LHCN-M2 (cell line): Measurements from ENCODE around the gene CCDC28B. TPM values are rescaled to one million over a fixed set of nuclear protein-coding genes. Genes with fewer than 3 reads are reported as not detected.

Experiments used
- DNase-seq: peaks from one replicate; pipeline ENCODE4 v3.0.0-alpha.2; 2012; ENCODE audit warnings: low read depth
- total RNA-seq: library from RNA; depleted of rRNA; stranded (reverse); fragments of >200 nt; gene quantifications from 2 replicates; pipeline ENCODE4 v1.2.3, GENCODE V29; 2014

The CCDC28B gene
- total RNA-seq, 1 experiment from 2014 or later, result 10.8 TPM

DNA sequence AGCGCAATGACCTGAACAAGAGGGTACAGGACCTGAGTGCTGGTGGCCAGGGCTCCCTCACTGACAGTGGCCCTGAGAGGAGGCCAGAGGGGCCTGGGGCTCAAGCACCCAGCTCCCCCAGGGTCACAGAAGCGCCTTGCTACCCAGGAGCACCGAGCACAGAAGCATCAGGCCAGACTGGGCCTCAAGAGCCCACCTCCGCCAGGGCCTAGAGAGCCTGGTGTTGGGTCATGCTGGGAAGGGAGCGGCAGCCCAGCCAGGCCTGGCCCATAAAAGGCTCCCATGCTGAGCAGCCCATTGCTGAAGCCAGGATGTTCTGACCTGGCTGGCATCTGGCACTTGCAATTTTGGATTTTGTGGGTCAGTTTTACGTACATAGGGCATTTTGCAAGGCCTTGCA is 5.4 kb upstream of the CCDC28B start:
- no peak for DNase-seq

DNA sequence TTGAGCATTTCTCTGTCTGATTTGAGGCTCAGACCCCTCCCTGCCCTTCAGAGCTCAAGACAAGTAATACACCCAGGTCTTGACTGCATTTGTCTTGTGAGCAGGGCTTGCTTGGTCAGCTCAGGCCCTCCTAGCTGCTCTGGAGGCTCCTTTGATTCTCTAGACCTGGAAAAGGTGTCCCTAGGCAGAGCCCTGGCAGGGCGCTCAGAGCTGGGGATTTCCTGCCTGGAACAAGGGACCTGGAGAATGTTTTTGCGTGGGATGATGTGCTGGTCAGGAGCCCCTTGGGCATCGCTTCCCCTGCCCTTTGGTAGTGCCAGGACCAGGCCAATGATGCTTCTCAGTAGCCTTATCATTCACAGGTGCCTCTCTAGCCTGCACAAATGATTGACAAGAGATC is 4.9 kb upstream of the CCDC28B start:
- DNase-seq, result no peak

DNA sequence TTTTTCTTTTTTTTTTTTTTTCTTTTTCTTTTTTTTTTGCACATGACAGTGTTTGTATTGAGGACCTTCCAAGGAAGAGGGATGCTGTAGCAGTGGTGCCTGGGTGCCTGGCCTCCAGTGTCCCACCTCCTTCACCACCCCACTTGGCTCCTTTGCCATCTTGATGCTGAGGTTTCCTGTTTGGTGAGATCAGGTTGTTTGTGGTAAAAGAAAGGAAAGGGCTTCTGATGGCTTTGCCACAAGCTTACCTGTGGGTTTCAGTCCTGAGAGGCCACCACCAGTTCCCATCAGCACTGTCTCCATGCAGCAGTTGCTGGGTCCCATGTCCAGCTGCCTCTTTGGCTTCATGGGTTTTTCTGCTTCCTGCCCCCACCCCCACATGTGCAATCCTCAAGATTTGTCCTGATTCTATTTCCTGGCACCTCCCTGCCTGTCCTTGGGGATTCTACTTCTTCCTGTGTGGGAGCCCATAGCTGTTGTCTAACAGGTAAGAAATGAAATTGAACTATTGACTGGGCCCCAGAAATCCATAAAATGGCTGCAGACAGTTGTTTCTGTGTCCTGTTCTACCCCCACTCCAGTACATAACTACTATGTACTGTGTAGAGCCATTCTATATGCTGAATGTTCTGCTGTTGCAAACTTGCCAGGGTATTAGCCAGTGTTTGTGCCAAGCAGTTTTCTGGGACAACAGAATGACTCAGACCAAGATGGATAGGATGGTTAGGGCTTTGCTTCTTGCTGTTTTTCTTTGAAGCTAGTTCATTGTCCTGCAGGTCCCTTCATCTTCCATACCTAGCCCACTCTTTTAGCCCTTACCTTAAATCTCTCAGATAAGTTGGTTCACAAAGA is 4.2 kb upstream of the CCDC28B start:
- no peak for DNase-seq

DNA sequence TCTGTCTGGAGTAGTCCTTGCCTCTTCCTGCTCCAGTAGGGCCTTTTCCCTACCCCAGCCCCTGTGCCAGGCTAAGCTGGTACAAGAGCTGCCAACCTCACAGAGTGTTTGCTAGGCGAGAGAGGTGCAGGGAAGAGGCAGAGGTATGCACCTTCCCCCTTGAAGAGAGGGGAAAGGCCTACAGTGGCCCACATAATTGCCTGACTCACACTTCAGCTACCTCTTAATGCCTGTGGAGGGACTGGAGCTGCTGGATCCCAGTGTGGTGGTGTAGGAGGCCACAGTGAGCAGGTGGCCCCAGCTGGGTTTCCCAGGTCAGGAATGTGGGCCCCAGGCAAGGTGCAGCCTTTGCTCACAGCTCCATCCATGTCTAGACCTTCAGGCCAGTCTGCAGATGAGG is 3.3 kb upstream of the CCDC28B start:
- DNase-seq, result no peak

DNA sequence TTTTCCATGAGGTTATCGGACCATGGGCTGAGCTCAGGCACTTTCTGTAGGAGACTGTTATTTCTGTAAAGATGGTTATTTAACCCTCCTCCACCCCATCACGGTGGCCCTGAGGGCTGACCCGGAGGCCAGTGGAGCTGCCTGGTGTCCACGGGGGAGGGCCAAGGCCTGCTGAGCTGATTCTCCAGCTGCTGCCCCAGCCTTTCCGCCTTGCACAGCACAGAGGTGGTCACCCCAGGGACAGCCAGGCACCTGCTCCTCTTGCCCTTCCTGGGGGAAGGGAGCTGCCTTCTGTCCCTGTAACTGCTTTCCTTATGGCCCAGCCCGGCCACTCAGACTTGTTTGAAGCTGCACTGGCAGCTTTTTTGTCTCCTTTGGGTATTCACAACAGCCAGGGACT is 2.6 kb upstream of the CCDC28B start:
- DNase-seq, result no peak

DNA sequence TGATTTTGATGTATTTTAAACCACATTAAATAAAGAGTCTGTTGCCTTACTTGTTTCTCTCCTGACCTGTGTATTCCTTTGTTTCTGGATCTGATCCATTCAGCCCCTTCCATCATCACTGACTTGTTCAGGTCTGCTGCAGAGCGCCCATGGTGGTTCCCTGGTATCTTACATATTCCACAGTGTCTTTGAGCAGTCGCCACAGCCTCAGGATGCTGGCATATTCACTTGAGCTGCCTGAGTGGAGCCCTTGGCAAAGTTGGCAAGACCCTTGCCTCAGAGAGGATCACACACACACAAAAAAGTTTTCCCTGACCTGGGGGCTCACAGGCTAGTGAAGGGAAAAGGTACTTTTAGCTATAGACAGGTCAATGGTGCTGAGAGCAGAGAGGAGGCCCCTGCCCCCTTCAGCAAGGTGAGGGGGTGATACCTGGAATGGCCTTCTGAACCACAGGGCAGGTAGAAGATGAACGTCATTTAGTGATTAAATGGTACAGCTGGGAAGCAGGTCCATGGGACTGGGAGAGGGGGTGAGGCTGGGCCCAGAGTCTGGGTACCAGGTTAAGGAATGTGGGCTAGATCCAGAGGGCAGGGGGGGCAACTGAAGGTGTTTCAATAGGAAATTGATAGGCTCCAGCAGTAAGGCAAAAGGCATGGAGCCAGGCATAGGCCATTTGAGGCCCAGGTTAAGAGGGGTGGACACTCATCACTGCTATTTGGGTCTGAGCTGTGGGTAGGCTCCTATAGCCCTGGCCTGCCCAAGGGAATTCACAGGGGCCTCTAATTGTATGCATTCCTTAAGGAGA is 2.0 kb upstream of the CCDC28B start:
- DNase-seq, result no peak

DNA sequence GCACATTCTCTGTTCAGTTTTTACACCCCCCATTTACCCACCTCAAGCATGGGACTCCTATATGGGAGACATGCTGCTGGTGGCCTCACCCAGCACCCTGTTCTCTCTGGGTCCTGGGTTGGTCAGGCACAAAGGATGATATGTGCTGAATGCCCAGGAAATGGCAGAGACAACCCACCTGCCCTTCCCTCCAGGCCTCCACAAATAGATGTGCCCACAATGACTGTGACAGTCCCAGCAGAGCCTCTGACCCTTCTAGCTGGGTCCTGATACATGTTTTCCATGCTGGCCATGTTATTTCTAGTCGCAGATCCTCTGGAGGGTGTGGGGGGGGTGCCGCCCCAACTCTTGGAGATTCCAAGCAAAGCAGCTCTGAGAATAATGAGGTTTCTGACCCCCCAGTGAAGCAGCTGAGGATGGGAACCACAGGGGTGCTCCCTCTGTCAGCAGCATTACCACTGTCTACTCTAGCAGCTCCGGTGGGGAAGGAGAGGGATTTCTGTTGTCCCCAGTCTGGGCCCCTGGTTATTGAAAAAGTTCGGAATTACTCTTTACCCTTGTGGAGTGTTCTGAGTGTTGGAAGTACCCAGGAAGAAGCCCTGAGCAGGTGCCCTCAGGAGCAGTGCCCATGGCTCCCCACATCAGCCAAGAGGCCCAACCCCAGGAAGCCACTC is 1.2 kb upstream of the CCDC28B start:
- no peak for DNase-seq

DNA sequence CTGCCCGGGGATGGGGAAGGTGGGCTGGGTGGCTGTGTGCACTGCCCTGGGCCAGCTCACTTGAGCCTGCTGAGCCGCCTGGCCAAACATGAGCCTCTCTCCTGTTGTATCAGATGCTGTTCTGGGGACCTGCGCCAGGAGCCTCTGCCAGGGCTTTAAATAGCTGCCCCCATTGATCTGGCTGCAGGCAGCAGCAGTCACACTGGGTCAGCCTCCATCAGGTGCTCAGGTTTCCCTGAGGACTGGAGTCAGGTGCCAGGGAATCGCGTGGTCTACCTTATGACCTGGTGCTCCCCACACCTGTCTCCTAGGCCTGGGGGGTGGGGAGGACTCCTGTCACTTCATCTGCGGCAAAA is 700 bp upstream of the CCDC28B start:
- DNase-seq, result no peak

DNA sequence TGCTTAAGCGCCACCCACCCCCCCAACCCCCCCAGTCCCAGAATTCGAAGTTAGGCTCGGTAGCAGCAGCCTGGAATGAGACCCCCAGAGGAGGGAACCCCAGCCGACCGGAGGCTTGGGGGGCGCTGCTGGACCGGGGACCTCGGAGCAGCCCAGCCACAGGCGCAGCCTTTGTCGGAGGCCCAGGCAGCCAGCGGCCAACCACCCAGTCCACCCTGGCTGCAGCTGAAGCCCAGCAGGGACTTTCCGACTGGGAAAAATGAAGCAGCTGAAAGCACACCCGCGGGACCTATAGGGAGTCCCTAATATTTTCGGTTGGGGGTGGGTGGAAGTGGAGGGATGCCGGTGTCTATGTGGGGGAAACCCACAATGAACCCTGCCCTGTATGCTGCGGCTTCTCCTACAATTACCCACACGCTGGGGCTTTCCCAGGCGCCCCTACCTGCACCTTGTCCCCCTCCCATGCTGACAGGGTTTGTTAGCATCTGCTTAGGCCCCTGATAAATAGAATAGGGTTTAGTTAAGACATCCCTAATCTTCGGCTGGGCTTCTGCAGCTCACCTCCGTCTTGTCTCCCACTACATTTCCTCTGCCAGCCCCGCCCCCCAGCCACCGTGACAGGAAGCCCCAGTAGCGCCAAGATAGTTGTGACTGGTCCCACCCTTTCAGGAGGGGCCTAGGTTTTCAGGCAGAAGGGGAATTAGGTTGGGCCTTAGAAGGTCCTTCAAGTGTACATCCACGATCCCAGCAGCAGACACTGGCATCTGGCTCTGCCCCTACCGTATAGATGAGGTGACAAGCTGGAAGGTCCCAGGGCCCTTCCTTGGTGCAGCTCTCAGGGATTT is 838 bp downstream of the CCDC28B start:
- DNase-seq, result peak; percentile 53

DNA sequence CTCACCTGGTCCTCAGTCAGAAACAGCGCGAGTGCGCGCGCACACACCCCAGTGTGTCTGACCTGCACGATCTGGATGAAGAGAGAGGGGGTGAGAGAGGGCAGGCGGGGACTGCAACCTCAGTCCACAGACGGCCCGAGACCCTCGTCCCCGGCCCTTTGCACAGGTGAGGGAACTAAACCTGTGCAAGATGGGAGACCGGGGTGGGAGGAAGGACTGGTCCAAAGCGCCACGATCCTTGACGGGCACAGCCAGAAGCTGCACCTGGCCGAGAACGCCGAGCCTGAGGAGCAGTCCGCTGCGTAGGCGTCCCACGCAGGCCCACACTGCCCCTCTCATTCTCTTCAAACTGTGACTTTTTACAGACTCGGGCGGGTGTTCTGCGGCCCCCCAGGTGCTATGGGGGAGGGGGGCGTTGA is 4.6 kb downstream of the CCDC28B start:
- DNase-seq, result no peak

DNA sequence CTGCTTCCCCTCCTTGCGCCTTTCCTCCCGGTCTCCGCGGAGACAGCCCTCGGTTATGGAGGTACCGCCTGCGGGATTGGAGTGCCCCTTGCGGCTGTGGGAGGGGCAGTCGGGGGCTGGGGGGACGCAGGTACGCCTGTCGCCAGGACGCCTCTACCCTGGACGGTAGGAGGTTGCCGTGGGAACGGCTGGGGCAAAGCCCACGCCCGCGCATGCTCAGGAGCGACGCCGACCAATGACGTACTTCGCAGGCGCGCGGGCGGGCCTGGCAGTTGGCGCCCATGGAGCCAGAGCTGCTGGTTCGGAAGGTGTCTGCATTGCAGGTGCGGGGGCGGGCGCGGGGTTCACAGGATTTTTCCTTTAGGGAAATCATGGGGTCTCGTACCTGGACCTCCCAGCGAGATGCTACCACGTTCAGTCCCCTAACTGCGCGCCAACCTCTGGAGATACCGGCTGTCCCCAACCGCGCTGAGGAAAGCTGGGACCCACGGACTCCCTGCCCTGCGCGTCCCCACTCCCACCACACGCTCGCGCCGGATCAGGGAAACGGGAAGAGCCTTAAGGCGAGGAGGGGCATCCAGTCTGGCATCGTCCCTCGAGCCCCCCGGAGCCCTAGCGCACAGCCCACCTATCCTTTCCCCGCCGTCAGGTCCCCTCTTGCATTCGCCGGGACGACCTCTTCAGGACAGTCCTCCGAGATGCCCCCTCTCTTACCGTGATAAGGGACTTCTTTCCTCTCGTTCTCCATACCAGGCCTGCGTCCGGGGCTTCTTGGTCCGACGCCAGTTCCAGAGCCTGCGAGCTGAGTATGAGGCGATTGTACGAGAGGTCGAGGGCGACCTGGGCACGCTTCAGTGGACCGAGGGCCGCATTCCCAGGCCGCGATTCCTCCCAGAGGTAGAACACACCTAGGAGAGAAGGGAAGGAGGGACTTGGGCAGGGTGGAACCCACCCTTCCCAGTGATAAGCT is 5.3 kb downstream of the CCDC28B start, which contains the start of gene IQCC:
TSS of gene IQCC (plus strand) at position 271 of the 970 bp plus-strand sequence. CDS start at position 282, 11 bp downstream.
- peak; percentile 72 for DNase-seq

DNA sequence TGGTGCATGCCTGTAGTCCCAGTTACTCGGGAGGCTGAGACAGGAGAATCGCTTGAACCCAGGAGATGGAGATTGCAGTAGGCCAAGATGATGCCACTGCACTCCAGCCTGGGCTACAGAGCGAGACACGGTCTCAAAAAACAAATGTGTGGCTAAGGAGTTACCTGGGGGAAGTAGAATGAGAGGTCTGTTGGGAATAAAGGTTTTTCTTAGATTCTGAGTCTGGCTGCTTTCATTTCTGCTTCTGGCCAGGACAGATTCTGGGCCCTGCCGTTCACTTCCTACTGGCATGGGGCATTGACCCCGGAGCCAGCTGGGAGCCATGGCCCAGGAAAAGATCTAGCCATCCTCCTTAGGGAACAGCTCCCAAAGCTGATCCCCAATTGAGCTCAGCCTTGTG is 8.1 kb downstream of the CCDC28B start:
- no peak for DNase-seq

DNA sequence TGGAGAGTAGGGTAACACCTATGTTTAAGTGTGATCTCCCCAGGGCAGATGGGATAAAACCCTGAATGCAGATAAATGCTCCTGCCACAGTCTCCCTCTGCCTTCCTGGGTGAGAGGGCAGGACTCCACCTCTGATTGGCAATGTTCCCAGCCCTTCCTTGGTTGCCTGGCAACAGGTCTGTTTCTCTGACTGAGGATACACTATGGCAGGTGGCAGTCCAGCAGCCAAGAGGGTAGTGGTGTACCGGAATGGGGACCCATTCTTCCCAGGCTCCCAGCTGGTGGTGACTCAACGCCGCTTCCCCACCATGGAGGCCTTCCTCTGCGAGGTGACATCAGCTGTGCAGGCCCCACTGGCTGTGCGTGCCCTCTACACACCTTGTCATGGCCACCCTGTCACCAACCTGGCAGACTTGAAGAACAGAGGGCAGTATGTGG is 8.5 kb downstream of the CCDC28B start, which contains the start of gene DCDC2B:
TSS of gene DCDC2B (plus strand) at position 199 of the 438 bp plus-strand sequence. CDS start at position 204, 5 bp downstream.
- DNase-seq, result peak; percentile 94

DNA sequence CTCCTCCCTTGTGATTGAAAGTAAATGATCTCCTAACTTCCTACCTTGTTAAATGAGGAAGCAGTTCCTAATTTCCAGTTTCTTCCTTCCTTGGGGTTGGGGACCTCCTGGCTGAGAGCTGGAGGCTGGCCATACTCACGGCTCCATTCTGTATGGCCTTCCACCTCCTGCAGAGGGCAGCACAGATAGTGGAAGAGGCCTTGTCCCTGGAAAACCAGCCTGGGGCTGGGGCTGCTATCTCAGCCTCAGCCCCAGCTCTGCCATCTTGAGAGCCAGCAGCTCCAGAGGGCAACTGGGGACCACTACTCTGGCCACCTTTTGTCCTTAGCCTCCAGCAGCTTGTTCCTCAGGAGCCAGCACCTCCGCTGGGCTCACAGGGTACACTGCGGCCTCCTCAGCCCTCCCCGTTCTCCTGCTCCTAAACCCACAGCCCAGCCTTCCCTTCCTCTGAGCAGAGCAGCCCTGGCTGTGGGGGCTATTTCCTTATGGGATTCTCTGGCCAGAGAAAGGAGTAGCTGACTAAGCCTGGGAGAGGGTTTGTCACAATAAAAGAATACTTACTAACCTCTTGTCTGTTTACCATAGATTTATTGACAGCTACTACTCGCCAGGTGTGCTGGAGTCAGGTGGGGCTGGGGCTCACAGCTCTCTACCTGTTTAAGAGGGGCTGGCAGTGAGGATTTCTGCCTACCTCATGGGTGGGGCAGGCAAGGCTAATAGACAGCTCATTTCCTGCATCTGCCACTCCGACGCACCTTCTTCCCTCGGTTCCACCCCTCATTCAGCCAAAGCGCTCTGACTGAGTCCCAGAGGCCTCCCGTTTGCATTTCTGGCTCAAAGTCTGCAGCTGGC is 15.5 kb downstream of the CCDC28B start:
- peak; percentile 58 for DNase-seq

DNA sequence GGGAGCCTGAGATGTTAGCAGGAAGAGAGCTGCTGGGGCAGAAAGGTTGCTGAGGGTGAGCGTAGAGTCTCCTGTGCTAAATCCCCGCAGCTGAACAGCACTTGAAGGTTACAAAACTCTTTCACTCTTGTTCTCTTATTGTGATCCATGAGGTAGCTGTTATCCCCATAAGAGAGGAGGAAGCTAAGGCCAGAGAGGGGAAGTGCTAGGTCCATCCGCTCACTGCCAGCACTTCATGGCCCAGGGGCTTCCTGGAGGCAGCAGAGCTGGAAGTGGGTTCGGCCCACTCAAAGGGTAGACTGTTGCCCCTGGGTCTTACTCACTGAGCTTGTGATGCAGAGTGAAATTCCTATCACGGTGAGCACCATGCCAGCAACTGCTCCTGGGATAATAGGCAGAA is 16.2 kb downstream of the CCDC28B start:
- DNase-seq, result no peak

DNA sequence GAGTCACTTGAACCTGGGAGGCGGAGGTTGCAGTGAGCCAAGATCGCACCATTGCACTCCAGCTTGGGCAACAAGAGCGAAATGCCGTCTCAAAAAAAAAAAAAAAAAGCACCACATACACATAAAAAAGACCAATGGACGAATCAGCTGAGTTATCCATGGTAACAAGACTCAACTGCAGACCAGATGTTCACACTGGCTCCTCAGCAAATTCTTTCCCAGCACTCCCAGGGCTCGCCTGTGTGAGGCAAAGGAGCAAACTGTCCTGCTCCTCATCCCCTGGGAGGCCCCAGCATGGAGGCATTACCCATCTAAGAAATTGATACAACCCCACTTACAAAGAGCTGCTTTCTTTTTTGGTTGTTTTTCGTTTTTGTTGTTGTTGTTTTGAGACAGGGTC is 18.6 kb downstream of the CCDC28B start:
- no peak for DNase-seq

DNA sequence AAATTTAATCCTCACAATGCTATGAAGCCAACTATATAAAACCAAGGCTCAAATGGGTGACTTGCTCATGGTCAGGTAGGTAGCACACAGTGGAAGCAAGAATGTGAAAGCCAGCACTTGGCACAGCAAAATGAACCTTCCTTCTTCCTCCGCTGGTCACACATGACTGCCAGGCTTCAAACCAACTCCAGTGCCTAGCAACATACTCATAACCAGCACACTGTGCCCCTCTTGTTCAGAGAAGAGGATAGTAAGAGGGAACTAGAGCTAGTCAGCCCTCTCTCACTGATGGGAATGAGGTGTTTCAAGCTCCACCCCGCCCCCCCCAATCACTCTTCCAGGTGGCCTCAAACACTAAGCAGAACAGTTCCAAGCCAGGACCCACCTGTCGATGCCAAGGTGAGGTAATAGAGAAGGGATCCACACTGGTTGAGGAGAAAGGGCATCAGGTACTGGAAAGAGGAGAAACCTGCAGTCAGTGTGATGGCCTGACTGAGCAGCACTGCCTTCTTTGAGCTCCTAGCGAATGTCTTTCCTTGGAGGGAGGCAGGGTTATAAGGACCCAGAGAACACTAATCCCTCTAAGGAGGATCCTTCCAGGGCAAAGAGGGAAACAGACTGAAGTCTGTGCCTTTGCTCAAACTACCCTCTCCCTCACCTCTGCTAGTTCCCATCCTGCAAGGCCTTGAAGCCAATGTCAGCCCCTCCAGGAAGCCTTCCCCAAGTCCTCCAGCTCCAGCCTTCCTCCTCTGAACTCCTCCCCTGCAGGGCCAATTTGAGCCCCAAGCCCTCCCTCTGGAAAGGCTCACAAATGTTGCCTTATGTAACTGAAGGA is 20.6 kb downstream of the CCDC28B start:
- DNase-seq, result no peak

DNA sequence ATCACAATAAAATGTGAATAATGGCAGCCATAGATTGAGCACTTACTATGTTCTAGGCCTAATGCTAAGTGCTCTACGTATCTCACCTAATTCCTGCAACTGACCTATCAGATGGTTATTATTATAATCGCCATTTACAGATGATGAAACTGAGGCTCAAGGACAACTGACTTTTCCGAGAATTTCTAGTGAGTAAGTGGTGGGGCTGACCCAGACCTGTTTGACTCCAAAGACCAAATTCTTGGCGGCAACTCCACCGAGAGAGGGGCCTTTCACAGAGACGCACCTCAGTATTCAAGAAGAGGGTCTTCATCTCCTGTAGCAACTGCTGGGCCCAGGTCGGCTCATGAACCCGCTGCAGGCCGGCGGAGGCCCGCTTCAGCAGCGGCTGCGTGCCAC is 21.2 kb downstream of the CCDC28B start:
- no peak for DNase-seq
